CD1c-positive myeloid dendritic cell (primary cell): ENCODE measurements around the gene PCDHB10.
A peak's percentile ranks its signal among the peaks of the same experiment; 100 is the strongest.
"Not testable (repeated sequence)": the region's sequence is repeated elsewhere in the genome, so short reads cannot be mapped to it uniquely, and the experiment has no call there.

Experiments used
- DNase-seq: peaks from one replicate; pipeline ENCODE4 v3.0.0-alpha.2; 2016; ENCODE audit errors: extremely low spot score

Gene PCDHB10

GRCh38 chr5:141186897-141187512 is 5.1 kb upstream of the PCDHB10 start, which contains the start of gene PCDHB9:
Gene PCDHB9, plus strand, starts transcription at chr5:141187161. Its CDS starts 158 bp downstream, at chr5:141187319.
- peak; percentile 16 for DNase-seq

GRCh38 chr5:141188682-141189081 is 3.5 kb upstream of the PCDHB10 start:
- DNase-seq: not testable (repeated sequence)

GRCh38 chr5:141189131-141189530 is 3.0 kb upstream of the PCDHB10 start:
- not testable (repeated sequence) for DNase-seq

GRCh38 chr5:141194332-141194731 is 2.2 kb downstream of the PCDHB10 start:
- not testable (repeated sequence) for DNase-seq

- DNase-seq: no peak
Measured at GRCh38 chr5:141196363-141196762, 4.2 kb downstream of the PCDHB10 start.

- no peak for DNase-seq
Measured at GRCh38 chr5:141199359-141200235, 7.4 kb downstream of the PCDHB10 start, which contains the start of gene PCDHB11. Gene PCDHB11, plus strand, starts transcription at chr5:141199627. Its CDS starts 148 bp downstream, at chr5:141199775.

GRCh38 chr5:141201126-141201525 is 9.0 kb downstream of the PCDHB10 start:
- not testable (repeated sequence) for DNase-seq

- not testable (repeated sequence) for DNase-seq
Measured at GRCh38 chr5:141201646-141202045, 9.5 kb downstream of the PCDHB10 start.

GRCh38 chr5:141208478-141208877 is 16.3 kb downstream of the PCDHB10 start, which contains the start of gene PCDHB12:
Gene PCDHB12, plus strand, starts transcription at chr5:141208719. Its CDS starts 189 bp downstream, at chr5:141208908.
- no peak for DNase-seq

- not testable (repeated sequence) for DNase-seq
Measured at GRCh38 chr5:141210281-141210680, 18.1 kb downstream of the PCDHB10 start.

GRCh38 chr5:141210849-141211248 is 18.7 kb downstream of the PCDHB10 start:
- not testable (repeated sequence) for DNase-seq

- peak; percentile 2 for DNase-seq
Measured at GRCh38 chr5:141213656-141214339, 21.6 kb downstream of the PCDHB10 start, which contains the start of gene PCDHB13. Gene PCDHB13, plus strand, starts transcription at chr5:141213919. Its CDS starts 205 bp downstream, at chr5:141214124.

GRCh38 chr5:141214583-141214982 is 22.4 kb downstream of the PCDHB10 start:
- not testable (repeated sequence) for DNase-seq

GRCh38 chr5:141215504-141215903 is 23.4 kb downstream of the PCDHB10 start:
- DNase-seq: not testable (repeated sequence)

- not testable (repeated sequence) for DNase-seq
Measured at GRCh38 chr5:141216035-141216434, 23.9 kb downstream of the PCDHB10 start.

- DNase-seq: no peak
Measured at GRCh38 chr5:141223112-141223783, 31.1 kb downstream of the PCDHB10 start, which contains the start of gene PCDHB14. Gene PCDHB14, plus strand, starts transcription at chr5:141223343. Its CDS starts 163 bp downstream, at chr5:141223506.

GRCh38 chr5:141224844-141225243 is 32.7 kb downstream of the PCDHB10 start:
- DNase-seq: not testable (repeated sequence)

- not testable (repeated sequence) for DNase-seq
Measured at GRCh38 chr5:141225421-141225820, 33.3 kb downstream of the PCDHB10 start.

- DNase-seq: no peak
Measured at GRCh38 chr5:141234109-141234667, 42.0 kb downstream of the PCDHB10 start.

- DNase-seq: not testable (repeated sequence)
Measured at GRCh38 chr5:141235922-141236321, 43.8 kb downstream of the PCDHB10 start.
